ENCODE data around the gene UBAC1. TPM values are rescaled to one million over a fixed set of nuclear protein-coding genes. Genes with fewer than 3 reads are reported as not detected.

The UBAC1 gene
- total RNA-seq, 2 experiments from 2014 or later, result 29.3 to 31.9 TPM

- CTCF ChIA-PET, result interaction anchor here (1.2 kb wide), 1 partner anchor 15 kb away, joined by 3 read pairs; no protein-coding TSS in a partner anchor
- Mint-ChIP-seq H3K36me3 (ENCODE audit: low read depth) (peaks cover 3% of the 10 kb centered on the region), H3K27ac (no peak overlapping the region), H3K27me3 (ENCODE audit: low read depth) (no peaks in the 10 kb centered on the region), H3K4me1 (ENCODE audit: low read depth) (peaks cover 51% of the 10 kb centered on the region), H3K4me3 (no peak overlapping the region), H3K9me3 (ENCODE audit: insufficient read depth) (no peaks in the 10 kb centered on the region)
- DNase-seq, result no peak
- POLR2A ChIA-PET, result no interaction called here
- ATAC-seq, result no peak
Measured at GRCh38 chr9:135891027-135891631, 70.0 kb downstream of the UBAC1 start.

GRCh38 chr9:135890190-135891026, 70.8 kb downstream of the UBAC1 start:
- H3K27ac Mint-ChIP-seq, result no peak overlapping the region
- ATAC-seq (no peak), DNase-seq (no peak)
- peaks cover 4% of the 10 kb centered on the region for H3K36me3 Mint-ChIP-seq (ENCODE audit: low read depth)
- ChIA-PET CTCF (interaction anchor here (1.2 kb wide), 1 partner anchor 16 kb away, joined by 3 read pairs; no protein-coding TSS in a partner anchor), POLR2A (no interaction called here)
- no peak overlapping the region for H3K4me3 Mint-ChIP-seq
- H3K9me3 Mint-ChIP-seq (ENCODE audit: insufficient read depth), result no peaks in the 10 kb centered on the region
- no peaks in the 10 kb centered on the region for H3K27me3 Mint-ChIP-seq (ENCODE audit: low read depth)
- H3K4me1 Mint-ChIP-seq (ENCODE audit: low read depth), result peaks cover 55% of the 10 kb centered on the region

- ATAC-seq (no peak), DNase-seq (no peak)
- no peak overlapping the region for H3K27ac Mint-ChIP-seq
- H3K36me3 Mint-ChIP-seq (ENCODE audit: low read depth), result peaks cover 4% of the 10 kb centered on the region
- H3K9me3 Mint-ChIP-seq (ENCODE audit: insufficient read depth), result no peaks in the 10 kb centered on the region
- peaks cover 61% of the 10 kb centered on the region for H3K4me1 Mint-ChIP-seq (ENCODE audit: low read depth)
- ChIA-PET CTCF (no interaction called here), POLR2A (interaction anchor here (0.8 kb wide), 1 partner anchor 18 kb away, joined by 3 read pairs; the partner anchor contains the start of gene CAMSAP1)
- H3K4me3 Mint-ChIP-seq, result no peak overlapping the region
- no peaks in the 10 kb centered on the region for H3K27me3 Mint-ChIP-seq (ENCODE audit: low read depth)
Measured at GRCh38 chr9:135889564-135890189, 71.5 kb downstream of the UBAC1 start.

- Mint-ChIP-seq H3K4me1 (ENCODE audit: low read depth) (peaks cover 68% of the 10 kb centered on the region), H3K27ac (peak overlapping the region; percentile 56), H3K9me3 (ENCODE audit: insufficient read depth) (no peaks in the 10 kb centered on the region), H3K27me3 (ENCODE audit: low read depth) (no peaks in the 10 kb centered on the region), H3K36me3 (ENCODE audit: low read depth) (peaks cover 4% of the 10 kb centered on the region), H3K4me3 (no peak overlapping the region)
- POLR2A ChIA-PET, result interaction anchor here (0.8 kb wide), 1 partner anchor 18 kb away, joined by 3 read pairs; the partner anchor contains the start of gene CAMSAP1
- CTCF ChIA-PET, result no interaction called here
- ATAC-seq (no peak), DNase-seq (no peak)
Measured at GRCh38 chr9:135888766-135889394, 72.3 kb downstream of the UBAC1 start.

GRCh38 chr9:135888126-135888765, 72.9 kb downstream of the UBAC1 start:
- H3K36me3 Mint-ChIP-seq (ENCODE audit: low read depth), result peaks cover 4% of the 10 kb centered on the region
- ChIA-PET POLR2A (no interaction called here), CTCF (no interaction called here)
- no peak for ATAC-seq
- peaks cover 69% of the 10 kb centered on the region for H3K4me1 Mint-ChIP-seq (ENCODE audit: low read depth)
- no peak for DNase-seq
- no peaks in the 10 kb centered on the region for H3K27me3 Mint-ChIP-seq (ENCODE audit: low read depth)
- H3K27ac Mint-ChIP-seq, result peak overlapping the region; percentile 88
- H3K9me3 Mint-ChIP-seq (ENCODE audit: insufficient read depth), result no peaks in the 10 kb centered on the region
- peak overlapping the region; percentile 65 for H3K4me3 Mint-ChIP-seq

DNA sequence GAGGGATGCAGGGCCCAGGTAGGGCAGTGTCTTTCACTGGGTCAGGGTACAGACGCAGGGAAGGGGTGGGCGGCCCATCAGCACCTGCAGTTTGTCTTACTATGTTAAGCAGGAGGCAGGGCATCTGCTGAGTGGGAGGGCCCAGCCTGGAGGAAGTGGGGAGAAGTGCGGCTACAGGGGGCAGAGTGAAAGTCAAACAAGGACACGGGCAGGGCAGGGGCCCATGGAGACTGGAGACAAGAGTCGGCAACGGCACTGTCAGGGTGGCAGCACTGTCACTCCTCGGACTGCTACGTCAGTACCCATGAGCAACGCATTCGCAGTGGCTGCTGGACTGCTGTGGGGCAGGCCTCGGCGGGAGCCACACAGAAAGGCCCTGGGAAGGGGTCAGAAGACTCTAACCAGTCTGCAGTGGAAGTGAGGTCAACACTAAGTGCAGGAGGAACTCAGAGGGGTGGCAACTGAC, 73.6 kb downstream of the UBAC1 start:
- Mint-ChIP-seq H3K4me3 (peak overlapping the region; percentile 65), H3K27ac (peak overlapping the region; percentile 88)

GRCh38 chr9:135887021-135887507, 74.1 kb downstream of the UBAC1 start:
- DNase-seq, result no peak
- CTCF ChIA-PET, result interaction anchor here (1.0 kb wide), 1 partner anchor 23 kb away, joined by 3 read pairs; no protein-coding TSS in a partner anchor
- peak overlapping the region; percentile 65 for H3K4me3 Mint-ChIP-seq
- peak overlapping the region; percentile 88 for H3K27ac Mint-ChIP-seq
- POLR2A ChIA-PET, result interaction anchor here (0.6 kb wide), 2 partner anchors 18 to 20 kb away, joined by 3 read pairs; partner anchors contain the start of gene CAMSAP1
- no peaks in the 10 kb centered on the region for H3K27me3 Mint-ChIP-seq (ENCODE audit: low read depth)
- ATAC-seq, result peak; percentile 50
- peaks cover 65% of the 10 kb centered on the region for H3K4me1 Mint-ChIP-seq (ENCODE audit: low read depth)
- peaks cover 4% of the 10 kb centered on the region for H3K36me3 Mint-ChIP-seq (ENCODE audit: low read depth)
- H3K9me3 Mint-ChIP-seq (ENCODE audit: insufficient read depth), result no peaks in the 10 kb centered on the region

More for the DNA sequence above, 73.6 kb downstream of the UBAC1 start:
- ChIA-PET POLR2A (no interaction called here), CTCF (no interaction called here)
- H3K36me3 Mint-ChIP-seq (ENCODE audit: low read depth), result peaks cover 4% of the 10 kb centered on the region
- H3K4me1 Mint-ChIP-seq (ENCODE audit: low read depth), result peaks cover 66% of the 10 kb centered on the region
- H3K27me3 Mint-ChIP-seq (ENCODE audit: low read depth), result no peaks in the 10 kb centered on the region
- ATAC-seq (peak; percentile 94), DNase-seq (peak; percentile 88)
- no peaks in the 10 kb centered on the region for H3K9me3 Mint-ChIP-seq (ENCODE audit: insufficient read depth)

GRCh38 chr9:135886147-135886981, 74.8 kb downstream of the UBAC1 start:
- H3K27ac Mint-ChIP-seq, result peak overlapping the region; percentile 88
- no peak for DNase-seq
- ChIA-PET CTCF (interaction anchor here (1.0 kb wide), 1 partner anchor 22 kb away, joined by 3 read pairs; no protein-coding TSS in a partner anchor), POLR2A (interaction anchor here (0.6 kb wide), 2 partner anchors 19 to 21 kb away, joined by 3 read pairs; partner anchors contain the start of gene CAMSAP1)
- peaks cover 4% of the 10 kb centered on the region for H3K36me3 Mint-ChIP-seq (ENCODE audit: low read depth)
- no peak for ATAC-seq
- H3K4me1 Mint-ChIP-seq (ENCODE audit: low read depth), result peaks cover 61% of the 10 kb centered on the region
- H3K4me3 Mint-ChIP-seq, result peak overlapping the region; percentile 65
- no peaks in the 10 kb centered on the region for H3K9me3 Mint-ChIP-seq (ENCODE audit: insufficient read depth)
- H3K27me3 Mint-ChIP-seq (ENCODE audit: low read depth), result no peaks in the 10 kb centered on the region

- POLR2A ChIA-PET, result no interaction called here
- CTCF ChIA-PET, result no interaction called here
- Mint-ChIP-seq H3K4me1 (ENCODE audit: low read depth) (peaks cover 61% of the 10 kb centered on the region), H3K4me3 (no peak overlapping the region), H3K36me3 (ENCODE audit: low read depth) (peaks cover 4% of the 10 kb centered on the region), H3K27ac (no peak overlapping the region), H3K27me3 (ENCODE audit: low read depth) (no peaks in the 10 kb centered on the region), H3K9me3 (ENCODE audit: insufficient read depth) (no peaks in the 10 kb centered on the region)
- DNase-seq (no peak), ATAC-seq (no peak)
Measured at GRCh38 chr9:135885100-135885853, 75.9 kb downstream of the UBAC1 start.
